ENCODE data around the gene FXR1.

FXR1 gene

GRCh38 chr3:180934638-180935037 lies 22.2 kb downstream of the FXR1 start:
- DNase-seq (ENCODE audit: low read depth), result no peak
- no peak for TF ChIP-seq CTCF (conservative IDR thresholded peaks at IDR 0.05; ENCODE audit: low read length)
- H3K4me3 ChIP-seq (ENCODE audit: low read length), result no peak overlapping the region

GRCh38 chr3:180940826-180941225 lies 28.4 kb downstream of the FXR1 start:
- no peak for DNase-seq (ENCODE audit: low read depth)
- TF ChIP-seq CTCF (conservative IDR thresholded peaks at IDR 0.05; ENCODE audit: low read length), result no peak

GRCh38 chr3:180947761-180948390 lies 35.4 kb downstream of the FXR1 start:
- no peak for TF ChIP-seq CTCF (conservative IDR thresholded peaks at IDR 0.05; ENCODE audit: low read length)
- no peak overlapping the region for H3K4me3 ChIP-seq (ENCODE audit: low read length)
- no peak for DNase-seq (ENCODE audit: low read depth)

More at GRCh38 chr3:180940826-180941225, 28.4 kb downstream of the FXR1 start:
- no peak overlapping the region for H3K4me3 ChIP-seq (ENCODE audit: low read length)

GRCh38 chr3:180959691-180960090 lies 47.2 kb downstream of the FXR1 start:
- H3K4me3 ChIP-seq (ENCODE audit: low read length), result no peak overlapping the region
- no peak for DNase-seq (ENCODE audit: low read depth)
- TF ChIP-seq CTCF (conservative IDR thresholded peaks at IDR 0.05; ENCODE audit: low read length), result no peak

- no peak for DNase-seq (ENCODE audit: low read depth)
- no peak overlapping the region for H3K4me3 ChIP-seq (ENCODE audit: low read length)
- no peak for TF ChIP-seq CTCF (conservative IDR thresholded peaks at IDR 0.05; ENCODE audit: low read length)
These were observed 48.6 kb downstream of the FXR1 start for GRCh38 chr3:180961087-180961486.

GRCh38 chr3:180961552-180961951 lies 49.1 kb downstream of the FXR1 start:
- no peak for DNase-seq (ENCODE audit: low read depth)
- no peak for TF ChIP-seq CTCF (conservative IDR thresholded peaks at IDR 0.05; ENCODE audit: low read length)
- H3K4me3 ChIP-seq (ENCODE audit: low read length), result no peak overlapping the region

- no peak for TF ChIP-seq CTCF (conservative IDR thresholded peaks at IDR 0.05; ENCODE audit: low read length)
- H3K4me3 ChIP-seq (ENCODE audit: low read length), result no peak overlapping the region
- DNase-seq (ENCODE audit: low read depth), result no peak
These were observed 50.1 kb downstream of the FXR1 start for GRCh38 chr3:180962530-180962929.

Data from AG10803 (cell line).